ENCODE data around the gene SPPL3.

SPPL3 gene

DNA sequence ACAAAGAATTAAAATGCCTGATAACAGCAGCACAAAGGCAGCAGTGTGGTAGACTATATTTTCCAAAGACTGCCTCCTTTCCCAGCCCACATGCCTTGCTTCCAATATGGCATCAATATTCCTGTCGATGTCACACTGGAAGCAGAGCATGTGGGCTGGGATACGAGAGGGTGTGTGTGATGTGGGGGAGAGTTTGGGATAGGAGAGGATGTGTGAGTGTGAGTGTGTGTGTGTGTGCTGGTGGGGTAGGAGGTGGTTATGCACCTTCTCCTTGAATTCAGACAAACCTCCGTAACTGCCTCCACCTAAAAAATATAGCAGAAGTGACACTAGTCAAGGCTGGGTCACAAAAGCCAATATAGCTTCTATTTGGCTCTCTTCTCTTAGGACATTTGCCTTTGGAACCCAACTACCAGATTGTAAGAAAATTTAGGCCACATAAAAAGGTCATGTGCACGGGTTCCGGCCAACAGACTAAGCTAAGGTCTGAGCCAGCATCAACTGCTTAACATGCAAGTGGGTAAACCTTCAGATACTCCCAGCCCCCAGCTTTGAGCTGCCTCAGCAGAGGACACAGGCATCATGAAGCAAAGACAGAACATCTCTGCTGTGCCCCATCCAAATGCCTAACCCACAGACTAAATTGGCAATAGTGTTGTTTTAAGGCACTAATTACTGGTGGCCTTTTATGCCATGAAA lies 29.5 kb downstream of the SPPL3 start:
- DNase-seq (ENCODE audit: low read depth in 2 of 2) = no peak

- no peak for DNase-seq (ENCODE audit: low read depth in 2 of 2)
These were observed 30.9 kb downstream of the SPPL3 start for GRCh38 chr12:120873226-120873625.

GRCh38 chr12:120872487-120872886 lies 31.7 kb downstream of the SPPL3 start:
- no peak for DNase-seq (ENCODE audit: low read depth in 2 of 2)

GRCh38 chr12:120870415-120870814 lies 33.7 kb downstream of the SPPL3 start:
- DNase-seq (ENCODE audit: low read depth in 2 of 2) = no peak

GRCh38 chr12:120869376-120869775 lies 34.8 kb downstream of the SPPL3 start:
- DNase-seq (ENCODE audit: low read depth in 2 of 2) = no peak

DNA sequence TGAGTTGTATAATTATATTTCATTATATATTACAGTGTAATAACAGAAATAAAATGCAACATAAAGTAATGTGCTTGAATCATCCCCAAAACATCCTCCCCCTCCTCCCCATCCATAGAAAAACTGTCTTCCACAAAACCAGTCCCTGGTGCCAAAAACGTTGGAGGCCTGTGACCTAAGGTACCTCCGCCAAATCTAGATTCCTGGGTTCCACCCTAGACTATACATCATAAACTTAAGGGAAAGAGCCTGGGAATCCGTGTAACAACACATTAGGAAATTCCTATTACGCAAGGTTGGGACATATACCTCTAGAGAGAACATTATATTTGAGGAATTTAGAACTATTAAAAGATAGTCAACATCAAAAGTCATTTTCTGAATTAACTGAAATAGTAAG lies 38.0 kb downstream of the SPPL3 start:
- no peak for DNase-seq (ENCODE audit: low read depth in 2 of 2)

- DNase-seq (ENCODE audit: low read depth in 2 of 2) = no peak
These were observed 39.1 kb downstream of the SPPL3 start for GRCh38 chr12:120865098-120865497.

- no peak for DNase-seq (ENCODE audit: low read depth in 2 of 2)
These were observed 41.5 kb downstream of the SPPL3 start for GRCh38 chr12:120862664-120863063.

GRCh38 chr12:120861074-120861795 lies 42.9 kb downstream of the SPPL3 start:
- no peak for DNase-seq (ENCODE audit: low read depth in 2 of 2)

DNA sequence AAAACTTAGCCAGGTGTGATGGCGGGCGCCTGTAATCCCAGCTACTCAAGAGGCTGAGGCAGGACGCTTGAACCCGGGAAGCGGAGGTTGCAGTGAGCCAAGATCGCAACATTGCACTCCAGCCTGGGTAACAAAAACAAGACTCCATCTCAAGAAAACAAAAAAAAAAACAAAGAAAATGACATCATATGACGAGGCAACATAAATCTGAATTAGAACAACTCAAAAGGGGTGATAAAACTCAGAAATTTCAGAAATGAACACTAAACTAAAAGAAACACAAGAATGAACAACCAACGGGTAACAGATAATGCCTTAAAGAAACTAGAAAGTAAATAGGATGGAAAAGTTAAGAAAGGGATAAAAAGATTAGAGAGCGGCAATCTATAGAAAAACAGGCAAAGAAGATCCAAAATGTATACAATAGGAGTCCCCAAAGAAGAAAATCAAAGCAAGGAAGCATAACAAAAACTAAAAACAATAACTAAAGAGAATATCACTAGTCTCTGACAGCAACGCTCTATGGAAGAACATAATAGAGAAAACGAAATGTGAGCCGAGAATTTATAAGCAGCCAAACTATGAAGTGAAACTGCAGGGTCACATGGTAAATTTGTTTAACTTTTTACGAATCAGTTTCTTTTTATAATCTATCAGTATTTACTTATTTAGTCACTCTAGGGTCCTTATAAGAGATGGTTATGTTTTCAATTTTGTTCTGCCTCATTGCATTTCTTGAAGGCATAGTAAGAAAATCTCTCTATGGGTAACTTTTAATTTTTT lies 45.7 kb downstream of the SPPL3 start:
- DNase-seq (ENCODE audit: low read depth in 2 of 2) = no peak

DNA sequence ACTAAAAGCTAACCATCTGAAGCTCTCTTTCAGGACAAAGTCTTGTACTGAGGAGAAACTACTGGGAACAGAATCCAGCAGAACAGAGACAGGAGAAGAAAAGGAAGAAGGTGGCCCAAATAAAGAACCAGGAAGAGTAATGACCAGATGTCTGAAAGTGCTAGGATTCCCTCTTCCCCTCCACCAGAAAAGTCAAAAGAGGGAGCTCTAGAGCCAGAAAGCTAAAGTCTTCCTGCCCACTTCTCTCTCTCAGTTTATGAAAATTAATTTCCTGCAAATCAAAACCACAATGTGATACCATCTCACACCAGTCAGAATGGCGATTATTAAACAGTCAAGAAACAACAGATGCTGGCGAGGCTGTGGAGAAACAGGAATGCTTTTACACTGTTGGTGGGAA lies 47.2 kb downstream of the SPPL3 start:
- no peak for DNase-seq (ENCODE audit: low read depth in 2 of 2)

DNA sequence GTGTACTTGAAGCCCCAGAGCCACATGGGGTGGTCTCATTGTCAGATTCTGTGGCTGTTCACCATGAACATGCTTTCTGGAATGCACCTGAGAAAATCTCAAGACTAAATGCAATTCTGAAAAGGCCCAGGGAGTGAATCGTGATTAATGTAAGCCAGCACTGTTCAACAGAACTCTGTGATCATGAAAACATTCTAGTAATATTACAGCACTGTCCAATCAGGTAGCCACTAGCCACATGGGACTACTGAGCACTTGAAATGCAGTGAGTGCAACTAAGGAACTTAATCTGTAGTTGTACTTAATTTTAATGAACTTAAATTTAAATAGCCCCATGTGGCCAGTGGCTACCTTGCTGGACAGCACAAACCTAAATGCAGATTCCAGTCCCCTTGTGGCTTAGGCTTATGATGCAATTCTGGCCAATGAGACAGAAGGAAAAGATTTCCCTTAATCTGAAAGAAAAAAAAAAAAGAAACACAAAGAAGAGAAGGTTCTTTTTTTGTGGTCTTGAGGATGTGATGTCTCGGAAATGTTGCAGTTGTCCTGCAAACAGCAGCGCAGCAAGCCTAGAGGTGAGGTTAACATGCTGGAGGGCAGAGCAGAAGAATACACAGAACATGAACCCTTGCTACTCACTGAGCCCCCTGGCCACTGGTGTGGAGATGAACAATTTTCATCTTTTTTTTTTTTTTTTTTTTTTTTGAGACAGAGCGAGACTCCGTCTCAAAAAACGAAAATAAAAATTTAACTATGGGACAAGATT lies 48.2 kb downstream of the SPPL3 start:
- DNase-seq (ENCODE audit: low read depth in 2 of 2) = no peak

DNA sequence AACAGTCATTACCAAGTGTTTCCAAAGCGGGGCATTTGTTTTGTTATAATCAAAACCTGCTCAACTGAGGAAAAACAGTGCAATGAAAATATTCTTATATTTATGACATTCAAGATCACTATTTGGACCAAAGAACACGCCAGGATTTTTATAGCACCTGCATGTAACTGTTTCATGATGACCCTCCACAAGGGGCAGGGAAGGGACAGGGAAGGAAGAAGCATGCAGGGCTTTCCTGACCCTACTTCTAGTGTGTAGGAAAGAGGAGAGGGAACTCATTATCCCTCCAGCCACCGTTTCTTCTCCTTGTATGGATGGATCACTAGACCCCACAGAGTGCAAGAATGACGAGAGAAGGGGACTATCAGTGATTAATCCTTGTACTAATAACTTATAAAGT lies 49.4 kb downstream of the SPPL3 start:
- no peak for DNase-seq (ENCODE audit: low read depth in 2 of 2)

GRCh38 chr12:120853188-120853587 lies 51.0 kb downstream of the SPPL3 start:
- no peak for DNase-seq (ENCODE audit: low read depth in 2 of 2)

- no peak for DNase-seq (ENCODE audit: low read depth in 2 of 2)
These were observed 52.2 kb downstream of the SPPL3 start for GRCh38 chr12:120851944-120852343.

DNA sequence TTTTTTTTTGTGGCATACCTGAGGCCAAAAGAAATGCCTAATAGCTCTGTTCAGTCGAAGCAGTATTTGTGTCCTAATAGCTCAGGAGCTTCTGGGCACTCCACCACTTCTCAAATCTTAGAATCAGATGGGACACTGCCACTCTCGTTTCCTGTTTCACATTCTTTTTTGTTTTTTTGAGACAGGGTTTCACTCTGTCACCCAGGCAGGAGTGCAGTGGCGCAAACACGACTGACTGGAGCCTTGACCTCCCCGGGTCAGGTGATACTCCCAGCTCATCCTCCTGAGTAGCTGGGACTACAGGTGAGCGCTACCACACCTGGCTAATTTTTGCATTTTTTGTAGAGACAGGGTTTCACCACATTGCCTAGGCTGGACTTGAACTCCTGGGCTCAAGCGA lies 52.7 kb downstream of the SPPL3 start:
- no peak for DNase-seq (ENCODE audit: low read depth in 2 of 2)

- no peak for DNase-seq (ENCODE audit: low read depth in 2 of 2)
These were observed 54.4 kb downstream of the SPPL3 start for GRCh38 chr12:120849765-120850164.

- no peak for DNase-seq (ENCODE audit: low read depth in 2 of 2)
These were observed 56.3 kb downstream of the SPPL3 start for GRCh38 chr12:120847814-120848213.

DNA sequence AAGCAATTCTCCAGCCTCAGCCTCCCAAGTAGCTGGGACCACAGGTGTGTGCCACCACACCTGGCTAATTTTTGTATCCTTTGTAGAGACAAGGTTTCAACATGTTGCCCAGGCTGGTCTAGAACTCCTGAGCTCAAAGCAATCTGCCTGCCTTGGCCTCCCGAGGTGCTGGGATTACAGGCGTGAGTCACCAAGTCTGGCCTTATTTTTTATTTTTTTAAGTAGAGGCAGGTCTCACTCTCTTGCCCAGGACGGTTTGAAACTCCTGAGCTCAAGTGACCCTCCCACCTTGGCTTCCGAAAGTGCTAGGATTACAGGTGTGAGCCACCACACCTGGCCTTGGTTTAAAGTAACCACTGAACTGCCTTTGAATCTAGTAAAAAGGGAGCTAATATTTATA lies 56.8 kb downstream of the SPPL3 start:
- no peak for DNase-seq (ENCODE audit: low read depth in 2 of 2)

- DNase-seq (ENCODE audit: low read depth in 2 of 2) = no peak
These were observed 57.4 kb downstream of the SPPL3 start for GRCh38 chr12:120846721-120847120.

DNA sequence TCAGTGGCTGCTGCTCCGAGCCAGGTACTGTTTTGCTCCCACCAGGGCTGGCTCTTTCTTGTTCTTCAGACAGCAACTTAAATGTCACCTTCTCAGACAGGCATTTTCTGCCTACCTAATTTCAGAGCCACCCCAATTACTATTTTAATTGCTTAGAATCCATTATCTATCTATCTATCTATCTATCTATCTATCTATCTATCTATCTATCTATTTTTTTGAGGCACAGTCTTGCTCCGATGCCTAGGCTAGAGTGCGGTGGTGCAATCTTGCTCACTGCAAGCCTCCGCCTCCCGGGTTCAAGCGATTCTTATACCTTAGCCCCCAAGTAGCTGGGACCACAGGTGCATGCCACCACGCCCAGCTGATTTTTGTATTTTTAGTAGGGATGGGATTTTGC lies 58.5 kb downstream of the SPPL3 start:
- DNase-seq (ENCODE audit: low read depth in 2 of 2) = no peak

Data from activated CD4-positive, alpha-beta T cell treated with anti-CD3 and anti-CD28 coated beads for 24 hours (primary cell).